Measurements from ENCODE around the gene PRR36. TPM values are rescaled to one million over a fixed set of nuclear protein-coding genes. Genes with fewer than 3 reads are reported as not detected.

PRR36 gene
- total RNA-seq, 1 donor from 2014 or later = not detected

DNA sequence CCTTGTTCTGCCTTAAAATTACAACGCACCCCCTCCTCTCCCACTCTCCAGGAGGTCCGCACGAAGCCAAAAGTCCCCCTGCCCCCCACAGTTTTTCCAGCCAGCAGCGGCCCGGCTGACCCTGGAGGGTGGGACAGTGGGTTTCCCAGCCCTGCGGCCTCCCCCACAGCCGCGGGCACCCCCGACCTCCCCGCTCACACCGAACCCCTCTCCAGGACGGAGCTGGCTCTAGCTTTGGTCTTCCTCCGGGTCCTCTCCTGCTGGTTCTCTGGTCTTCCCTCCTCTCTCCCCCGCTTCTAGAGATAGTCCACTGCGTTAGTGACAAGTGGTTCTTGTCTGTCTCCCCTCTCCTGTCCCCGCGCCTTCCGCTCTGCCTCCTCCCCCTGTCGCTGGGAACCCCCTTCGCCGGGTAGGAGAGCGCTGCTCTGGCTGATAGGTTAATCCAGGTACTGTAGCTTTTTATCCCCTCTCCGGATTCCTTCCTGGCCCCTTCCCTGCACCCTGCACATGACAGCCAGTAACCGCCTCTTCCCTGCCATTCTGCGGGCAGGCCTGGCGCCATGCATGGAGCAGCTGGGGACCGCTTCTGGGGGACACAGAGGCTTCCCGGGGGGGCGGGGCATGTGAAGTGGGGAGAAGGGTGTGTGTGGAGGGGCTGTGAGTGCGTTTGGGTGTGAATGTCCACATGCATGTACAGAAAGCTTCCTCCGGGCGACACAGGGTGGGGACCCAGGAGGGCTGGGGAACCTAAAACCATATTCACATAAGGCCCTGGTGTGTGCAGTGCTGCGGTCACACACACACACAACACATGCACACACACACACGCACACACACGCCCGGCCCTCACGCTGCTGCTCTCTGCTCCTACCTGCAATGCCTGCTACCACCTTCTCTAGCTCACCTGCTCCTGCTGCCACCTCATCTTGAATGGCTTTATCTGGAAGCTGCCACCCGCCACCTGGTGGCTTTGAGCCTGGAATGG, 17.2 kb downstream of the PRR36 start:
- TF ChIP-seq POLR2A (IDR thresholded peaks at IDR 0.05) = no peak
- no peak for TF ChIP-seq POLR2AphosphoS5 (IDR thresholded peaks at IDR 0.05; ENCODE audit: insufficient read depth in 1 of 2, low read depth in 1 of 2)
- TF ChIP-seq CTCF (IDR thresholded peaks at IDR 0.05) = no peak
- Histone ChIP-seq H3K36me3 (no peaks in the 10 kb centered on the region), H3K4me3 (no peak overlapping the region), H3K9me3 (no peaks in the 10 kb centered on the region), H3K4me1 (peaks cover 11% of the 10 kb centered on the region), H3K27me3 (no peaks in the 10 kb centered on the region), H3K27ac (no peak overlapping the region)
- no peak for DNase-seq (ENCODE audit: extremely low spot score in 2 of 2)
- intact Hi-C loops (cut with DNase I) = no loop called here

DNA sequence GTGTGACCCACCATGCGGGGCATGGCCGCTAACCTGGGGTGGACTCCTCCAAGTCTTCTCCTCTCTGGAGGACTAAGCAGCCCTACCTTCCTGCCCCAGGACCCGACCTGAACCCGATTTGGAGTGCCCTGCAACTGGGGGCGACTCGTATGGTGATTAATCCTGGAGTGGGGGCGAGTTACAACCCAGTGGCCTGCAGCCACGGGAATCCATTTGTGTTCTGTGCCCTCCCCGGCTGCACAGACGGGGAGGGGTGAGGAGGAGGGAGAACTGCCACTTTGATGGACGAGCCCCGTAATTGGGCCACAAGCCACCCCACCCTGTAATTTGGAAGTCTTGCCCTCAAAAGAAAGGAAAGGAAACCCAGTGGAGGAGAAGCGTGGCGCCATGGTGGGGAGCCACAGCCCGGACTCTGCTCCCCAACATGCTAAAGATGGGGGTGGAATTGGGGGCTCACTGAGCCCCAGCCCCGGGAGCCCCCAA, 18.0 kb downstream of the PRR36 start:
- DNase-seq (ENCODE audit: extremely low spot score in 2 of 2) = no peak
- Histone ChIP-seq H3K4me1 (peaks cover 8% of the 10 kb centered on the region), H3K4me3 (no peak overlapping the region), H3K36me3 (no peaks in the 10 kb centered on the region), H3K27ac (no peak overlapping the region), H3K27me3 (no peaks in the 10 kb centered on the region), H3K9me3 (no peaks in the 10 kb centered on the region)
- intact Hi-C loops (cut with DNase I) = no loop called here
- TF ChIP-seq CTCF (IDR thresholded peaks at IDR 0.05) (no peak), POLR2AphosphoS5 (IDR thresholded peaks at IDR 0.05; ENCODE audit: insufficient read depth in 1 of 2, low read depth in 1 of 2) (no peak), POLR2A (IDR thresholded peaks at IDR 0.05) (no peak)

DNA sequence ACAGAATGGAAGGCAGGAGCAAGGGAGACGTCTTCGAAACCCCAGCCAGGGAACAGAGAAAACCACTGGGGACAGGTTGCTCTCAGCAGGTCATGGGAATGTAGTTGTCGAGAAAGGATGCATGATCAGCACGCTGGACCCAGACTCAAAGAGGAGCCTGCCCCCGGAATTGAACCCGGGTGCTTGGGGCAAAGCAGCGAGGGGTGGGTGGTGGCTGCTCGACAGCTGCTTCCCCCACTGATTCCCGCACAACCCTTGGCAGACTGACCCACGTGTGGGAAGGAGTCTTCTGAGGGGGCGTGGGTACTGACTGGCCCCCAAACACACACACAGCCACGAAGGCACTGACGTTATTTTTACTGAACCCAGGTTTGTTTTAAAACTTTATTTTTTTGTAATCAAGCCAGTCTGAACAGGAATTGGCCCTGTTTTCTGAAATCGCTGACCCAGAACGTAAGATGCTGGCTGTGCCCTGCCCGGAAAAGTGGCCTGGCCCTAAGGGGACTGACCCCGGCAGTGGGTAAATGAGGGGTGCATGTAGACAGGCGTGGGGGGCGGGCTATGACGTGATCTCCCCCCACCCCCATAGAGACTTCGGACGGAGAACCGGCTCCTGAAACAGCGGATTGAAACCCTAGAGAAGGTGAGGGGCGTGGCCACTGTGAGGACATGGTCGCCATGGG, 18.6 kb downstream of the PRR36 start:
- Histone ChIP-seq H3K36me3 (no peaks in the 10 kb centered on the region), H3K4me3 (no peak overlapping the region), H3K9me3 (no peaks in the 10 kb centered on the region), H3K27me3 (no peaks in the 10 kb centered on the region), H3K4me1 (peaks cover 8% of the 10 kb centered on the region), H3K27ac (no peak overlapping the region)
- no peak for DNase-seq (ENCODE audit: extremely low spot score in 2 of 2)
- TF ChIP-seq CTCF (IDR thresholded peaks at IDR 0.05) = no peak
- no peak for TF ChIP-seq POLR2A (IDR thresholded peaks at IDR 0.05)
- no peak for TF ChIP-seq POLR2AphosphoS5 (IDR thresholded peaks at IDR 0.05; ENCODE audit: insufficient read depth in 1 of 2, low read depth in 1 of 2)
- intact Hi-C loops (cut with DNase I) = no loop called here

DNA sequence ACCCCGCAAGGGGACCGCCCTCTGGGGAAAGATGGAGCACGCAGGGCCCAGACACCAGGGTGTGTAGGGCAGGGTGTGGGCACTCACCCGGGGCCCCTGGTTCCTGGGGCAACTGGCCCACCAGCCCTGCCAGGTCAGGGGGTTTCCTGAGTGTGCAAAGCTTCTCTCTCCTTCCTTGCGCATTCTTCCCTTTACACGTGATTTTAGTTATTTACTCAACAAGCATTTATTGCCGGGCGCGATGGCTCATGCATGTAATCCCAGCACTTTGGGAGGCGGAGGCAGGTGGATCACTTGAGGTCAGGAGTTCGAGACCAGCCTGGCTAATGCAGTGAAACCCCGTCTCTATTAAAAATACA, 20.4 kb downstream of the PRR36 start:
- Histone ChIP-seq H3K27me3 (no peaks in the 10 kb centered on the region), H3K9me3 (no peaks in the 10 kb centered on the region), H3K4me1 (peaks cover 8% of the 10 kb centered on the region), H3K4me3 (no peak overlapping the region), H3K36me3 (no peaks in the 10 kb centered on the region), H3K27ac (no peak overlapping the region)
- TF ChIP-seq CTCF (IDR thresholded peaks at IDR 0.05) = no peak
- TF ChIP-seq POLR2A (IDR thresholded peaks at IDR 0.05) = no peak
- no peak for TF ChIP-seq POLR2AphosphoS5 (IDR thresholded peaks at IDR 0.05; ENCODE audit: insufficient read depth in 1 of 2, low read depth in 1 of 2)
- no peak for DNase-seq (ENCODE audit: extremely low spot score in 2 of 2)
- intact Hi-C loops (cut with DNase I) = no loop called here

Data from vagina (tissue), 2 donors.